Skeletal muscle tissue (tissue), 4 donors: ENCODE results near the gene TBL3. TPM values are rescaled to one million over a fixed set of nuclear protein-coding genes. Genes with fewer than 3 reads are reported as not detected.

Experiments
- H3K27ac ChIP-seq: one replicate; pipeline ENCODE4 v1.7.0; 2013; ENCODE audit warnings: mild to moderate bottlenecking, low read depth, low read length, inconsistent platforms
- H3K27me3 ChIP-seq, 3 donors: one replicate each; pipeline ENCODE4 v1.7.0; 2013; ENCODE audit warnings: low read length in 3 of 3; ENCODE audit not compliant: control insufficient read depth in 3 of 3, insufficient read depth in 3 of 3
- H3K36me3 ChIP-seq, 3 donors: one replicate each; pipeline ENCODE4 v1.7.0; 2013; ENCODE audit warnings: low read length in 3 of 3; ENCODE audit not compliant: control insufficient read depth in 3 of 3, insufficient read depth in 3 of 3
- H3K4me1 ChIP-seq, 3 donors: one replicate each; pipeline ENCODE4 v1.7.0; 2013; ENCODE audit warnings: low read length in 3 of 3, mild to moderate bottlenecking in 3 of 3; ENCODE audit not compliant: control insufficient read depth in 3 of 3, insufficient read depth in 3 of 3
- H3K4me3 ChIP-seq, 3 donors: one replicate each; pipeline ENCODE4 v1.7.0; 2013; ENCODE audit warnings: low read length in 3 of 3
- H3K9ac ChIP-seq, 3 donors: one replicate each; pipeline ENCODE4 v1.7.0; 2013; ENCODE audit warnings: low read length in 3 of 3, mild to moderate bottlenecking in 3 of 3, moderate library complexity in 2 of 3, low read depth in 1 of 3
- H3K9me3 ChIP-seq, 3 donors: one replicate each; pipeline ENCODE4 v1.7.0; 2013; ENCODE audit warnings: low read length in 3 of 3; ENCODE audit not compliant: control insufficient read depth in 3 of 3
- total RNA-seq: library from RNA; depleted of rRNA; stranded (reverse); fragments of >200 nt; gene quantifications from one replicate; pipeline ENCODE4 v1.2.3, GENCODE V29; 2014
- donor health status: Osteomylitis.

TBL3 gene
- total RNA-seq, 1 donor from 2014 or later = 18.8 TPM

DNA sequence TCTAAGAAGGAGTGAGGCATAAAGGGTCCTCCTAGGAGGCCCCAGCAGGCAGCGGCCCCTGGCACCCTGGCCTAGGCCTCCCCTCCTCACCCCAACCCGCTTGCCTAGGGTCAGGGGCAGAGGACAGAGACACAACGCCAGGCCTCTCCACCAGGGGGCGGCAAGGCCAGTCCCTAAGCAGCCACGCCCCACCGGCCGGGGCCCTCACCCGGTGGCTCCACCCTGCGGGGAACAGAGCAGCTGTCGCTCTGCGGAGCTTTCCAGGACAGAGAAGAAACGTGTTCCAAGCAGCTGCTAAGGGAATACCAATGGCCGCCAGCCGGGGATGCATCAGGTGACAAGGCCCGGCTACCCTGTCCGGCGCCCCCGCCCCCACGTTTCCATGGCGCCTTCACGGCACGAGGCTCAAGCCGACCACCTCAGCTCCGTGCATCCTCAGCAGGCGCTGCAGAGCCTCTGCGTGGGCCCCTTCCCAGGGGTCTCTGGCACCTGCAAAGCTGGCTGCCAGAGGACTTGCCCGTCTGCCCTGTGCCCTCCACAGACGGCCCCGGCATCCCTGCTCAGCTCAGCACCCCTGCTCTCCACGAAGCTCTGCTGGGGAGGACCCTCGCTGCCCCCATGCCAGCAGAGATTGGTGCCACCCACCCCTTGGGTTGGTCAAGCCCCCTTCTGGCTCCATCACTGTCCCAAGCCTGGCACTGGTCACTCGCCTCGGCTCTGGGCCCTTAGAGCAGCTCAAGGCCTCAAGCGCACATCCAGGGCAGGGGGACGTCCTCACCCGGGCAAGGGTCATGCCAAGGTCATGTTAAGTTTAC is 32.2 kb downstream of the TBL3 start:
- H3K9me3 ChIP-seq = no peaks in the 10 kb centered on the region
- peaks cover 27 to 37% (median 28%) of the 10 kb centered on the region in 3 donors for H3K36me3 ChIP-seq
- peak overlapping the region; percentile 23 to 67 (median 42) for H3K4me3 ChIP-seq
- peak overlapping the region; percentile 10 to 71 (median 64) for H3K9ac ChIP-seq
- peak overlapping the region; percentile 79 for H3K27ac ChIP-seq
- H3K27me3 ChIP-seq = no peaks in the 10 kb centered on the region
- H3K4me1 ChIP-seq = peaks cover 57 to 59% (median 59%) of the 10 kb centered on the region in 3 donors

DNA sequence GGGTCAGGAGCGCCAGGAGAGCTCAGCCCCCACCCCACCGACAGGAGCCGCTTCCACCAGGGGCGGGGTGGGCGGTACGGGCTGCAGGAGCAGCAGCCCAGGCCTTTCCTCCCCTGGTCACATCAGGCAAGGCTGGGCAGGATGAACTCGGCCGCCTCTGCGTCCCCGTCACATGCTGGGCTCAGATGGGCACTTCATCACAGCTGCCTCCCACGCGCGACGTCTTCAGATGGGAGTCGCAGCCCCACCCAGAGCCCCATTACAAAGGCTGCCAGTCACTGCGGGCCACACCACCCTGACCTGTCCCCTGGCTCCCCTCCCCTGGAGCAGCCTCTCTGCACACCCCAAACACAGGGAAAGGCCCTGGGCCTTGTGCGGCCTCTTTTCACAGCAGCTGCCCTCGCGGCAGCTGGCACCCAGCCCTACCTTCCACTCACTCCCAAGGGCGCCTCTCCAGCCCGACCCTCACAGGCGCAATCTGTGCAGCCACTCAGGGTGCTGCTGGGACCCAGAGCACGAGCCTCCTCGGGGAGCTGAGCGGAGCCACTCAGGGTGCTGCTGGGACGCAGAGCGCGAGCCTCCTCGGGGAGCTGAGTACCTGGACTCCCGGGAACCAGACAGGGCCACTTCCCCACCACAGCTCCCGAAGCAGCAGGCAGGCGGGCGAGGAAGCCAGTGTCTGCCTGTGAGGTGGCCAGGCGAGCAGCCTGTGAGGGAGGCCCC is 33.1 kb downstream of the TBL3 start:
- Histone ChIP-seq H3K27me3 (no peaks in the 10 kb centered on the region), H3K4me3 (no peak overlapping the region), H3K36me3 (peaks cover 23 to 29% (median 24%) of the 10 kb centered on the region in 3 donors), H3K27ac (no peak overlapping the region), H3K4me1 (peaks cover 59 to 62% (median 59%) of the 10 kb centered on the region in 3 donors), H3K9me3 (no peaks in the 10 kb centered on the region), H3K9ac (peak overlapping the region; percentile 13 to 71 (median 64))

DNA sequence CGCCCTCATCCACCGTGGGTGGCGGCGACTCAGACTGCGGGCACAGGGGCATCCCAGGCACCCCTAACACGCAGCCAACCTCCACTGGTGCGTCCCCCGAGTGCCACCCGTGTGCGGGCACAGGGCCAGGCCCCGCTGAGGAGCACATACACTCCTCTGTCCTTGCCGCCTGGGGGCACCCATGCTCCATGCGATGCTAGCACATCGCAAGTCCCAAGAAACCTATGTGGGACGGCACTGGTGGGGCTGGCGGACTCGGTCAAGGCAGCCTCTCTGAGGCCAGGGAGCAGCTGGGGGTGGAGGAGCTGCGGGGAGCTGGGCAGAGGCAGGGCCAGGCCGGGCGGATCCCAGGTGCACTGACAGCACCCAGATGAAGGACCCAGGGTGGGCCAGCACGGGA is 33.8 kb downstream of the TBL3 start:
- H3K36me3 ChIP-seq = peaks cover 18 to 27% (median 19%) of the 10 kb centered on the region in 3 donors
- peak overlapping the region; percentile 13 to 62 (median 50) for H3K9ac ChIP-seq
- H3K4me1 ChIP-seq = peaks cover 64 to 69% (median 66%) of the 10 kb centered on the region in 3 donors
- H3K27ac ChIP-seq = no peak overlapping the region
- no peak overlapping the region for H3K4me3 ChIP-seq
- no peaks in the 10 kb centered on the region for H3K27me3 ChIP-seq
- H3K9me3 ChIP-seq = no peaks in the 10 kb centered on the region

DNA sequence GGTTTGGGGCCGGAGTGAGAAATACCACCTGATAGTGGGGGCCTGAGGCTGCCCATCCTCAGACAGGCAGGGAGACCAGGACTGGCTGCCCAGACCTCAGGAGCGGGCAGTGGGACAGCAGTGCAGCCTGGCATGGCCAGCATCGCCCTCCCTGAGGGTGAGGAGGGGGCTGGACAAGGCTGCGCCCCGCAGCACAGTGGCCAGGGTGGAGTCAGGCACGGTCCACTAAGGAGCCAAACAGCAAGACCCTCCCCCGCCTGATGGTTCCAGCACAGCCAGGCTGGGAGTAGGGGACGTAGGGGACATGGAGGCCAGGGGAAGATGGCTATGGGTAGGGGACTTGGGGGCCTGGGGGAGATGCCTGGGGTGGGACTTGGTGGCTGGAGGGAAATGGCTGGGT is 34.5 kb downstream of the TBL3 start:
- Histone ChIP-seq H3K9ac (peak overlapping the region in 2 of 3 donors; percentile 13 to 62), H3K9me3 (no peaks in the 10 kb centered on the region), H3K27ac (no peak overlapping the region), H3K4me1 (peaks cover 64 to 71% (median 66%) of the 10 kb centered on the region in 3 donors), H3K4me3 (no peak overlapping the region), H3K27me3 (no peaks in the 10 kb centered on the region), H3K36me3 (peaks cover 12 to 21% (median 14%) of the 10 kb centered on the region in 3 donors)

DNA sequence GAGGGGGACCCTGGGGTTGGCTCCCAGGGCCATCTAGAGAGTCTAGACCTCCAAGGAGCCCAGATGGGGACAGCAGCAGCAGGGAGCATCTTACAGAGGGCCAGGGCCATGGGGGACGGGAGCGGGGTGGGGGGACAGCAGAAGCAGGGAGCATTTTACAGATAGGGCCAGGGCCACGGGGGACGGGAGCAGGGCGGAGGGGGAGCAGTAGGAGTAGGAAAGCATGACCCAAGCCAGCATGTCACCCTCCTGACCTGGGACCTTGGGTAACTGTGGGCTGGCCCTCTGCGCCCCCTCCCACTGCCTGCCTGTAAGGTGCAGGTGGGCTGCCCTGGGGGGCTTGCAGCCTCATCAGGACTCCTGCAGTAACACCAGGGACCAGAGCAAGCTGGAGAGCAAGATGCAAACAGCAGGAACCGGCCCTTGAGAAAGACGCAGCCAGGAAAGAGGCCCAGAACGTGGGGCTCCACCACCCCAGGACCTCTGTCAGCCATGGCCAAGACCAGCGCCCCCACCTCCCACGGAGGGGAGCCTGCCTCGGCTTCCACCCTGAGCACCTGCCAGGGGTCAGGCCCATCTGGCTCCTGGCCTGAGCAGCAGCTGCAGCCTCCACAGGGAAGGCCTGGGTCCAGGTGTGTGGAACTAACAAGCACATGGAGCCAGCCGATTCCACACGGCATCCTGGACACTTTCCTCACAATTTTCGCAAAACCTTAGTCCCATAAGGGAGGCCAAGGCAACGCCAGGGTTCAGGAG is 35.4 kb downstream of the TBL3 start:
- peak overlapping the region; percentile 45 to 83 (median 78) for H3K4me3 ChIP-seq
- peak overlapping the region; percentile 12 for H3K27ac ChIP-seq
- peaks cover 3 to 12% (median 6%) of the 10 kb centered on the region in 3 donors for H3K36me3 ChIP-seq
- H3K9me3 ChIP-seq = no peaks in the 10 kb centered on the region
- peaks cover 64 to 71% (median 66%) of the 10 kb centered on the region in 3 donors for H3K4me1 ChIP-seq
- H3K9ac ChIP-seq = peak overlapping the region; percentile 48 to 86 (median 71)
- H3K27me3 ChIP-seq = no peaks in the 10 kb centered on the region

DNA sequence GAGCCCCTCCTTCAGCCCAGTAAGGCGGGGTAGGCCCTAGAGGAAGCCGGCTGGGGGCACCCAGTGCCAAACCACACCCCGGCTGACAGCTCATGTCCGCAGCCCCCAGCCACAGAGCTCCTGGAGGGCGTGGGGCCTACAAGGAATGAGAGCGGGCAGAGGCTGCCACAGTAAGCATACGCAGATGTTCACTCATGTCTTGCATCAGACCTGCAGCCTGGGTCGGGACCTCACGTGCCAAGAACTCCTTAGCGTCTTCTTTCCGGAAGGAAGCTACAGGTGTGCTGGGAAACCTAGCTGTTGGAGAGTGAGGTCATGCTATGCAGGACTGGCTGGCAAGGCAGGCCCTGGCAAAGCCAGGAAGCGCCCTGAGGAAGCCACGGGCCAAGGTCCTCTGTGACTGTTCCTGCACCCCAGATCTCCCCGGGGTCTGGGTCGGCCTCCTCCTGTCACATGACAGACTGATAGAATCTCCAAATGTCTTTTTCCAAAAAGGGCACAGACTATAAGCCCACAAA is 36.2 kb downstream of the TBL3 start:
- peaks cover 0 to 5% (median 4%) of the 10 kb centered on the region in 3 donors for H3K36me3 ChIP-seq
- H3K9ac ChIP-seq = peak overlapping the region; percentile 73 to 86 (median 80)
- peak overlapping the region; percentile 52 to 83 (median 78) for H3K4me3 ChIP-seq
- no peaks in the 10 kb centered on the region for H3K9me3 ChIP-seq
- H3K4me1 ChIP-seq = peaks cover 64 to 71% (median 66%) of the 10 kb centered on the region in 3 donors
- peak overlapping the region; percentile 12 for H3K27ac ChIP-seq
- no peaks in the 10 kb centered on the region for H3K27me3 ChIP-seq

DNA sequence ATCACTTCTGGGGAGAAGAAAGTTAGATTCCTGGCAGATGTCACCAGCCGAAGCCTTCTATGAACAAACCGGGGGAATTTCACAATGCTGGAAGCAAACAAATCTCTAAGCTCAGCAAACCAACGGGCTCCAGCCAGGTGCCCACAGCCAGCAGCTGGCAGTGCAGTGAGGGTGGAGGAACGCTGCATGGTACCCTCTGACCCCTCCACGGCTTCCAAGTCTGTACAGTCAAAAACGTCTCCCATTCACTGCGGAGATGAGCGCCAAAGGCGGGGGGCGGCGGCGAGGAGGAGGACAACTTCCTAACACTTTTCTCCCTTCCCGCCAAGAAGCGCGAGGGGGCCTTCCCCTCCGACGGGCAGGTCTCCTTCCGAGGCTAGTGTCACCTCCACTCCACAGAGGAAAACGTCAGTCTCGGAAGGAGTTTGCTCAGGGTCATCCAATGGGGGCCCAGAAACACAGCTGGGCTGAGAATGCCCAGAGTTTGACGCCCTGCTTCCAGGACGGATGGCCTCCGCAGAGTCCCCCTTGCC is 36.8 kb downstream of the TBL3 start:
- Histone ChIP-seq H3K9me3 (no peaks in the 10 kb centered on the region), H3K4me1 (peaks cover 58 to 64% (median 60%) of the 10 kb centered on the region in 3 donors), H3K27ac (peak overlapping the region; percentile 82), H3K27me3 (no peaks in the 10 kb centered on the region), H3K9ac (peak overlapping the region; percentile 73 to 86 (median 80)), H3K4me3 (peak overlapping the region; percentile 78 to 83 (median 81)), H3K36me3 (peaks cover 0 to 4% (median 2%) of the 10 kb centered on the region in 3 donors)

DNA sequence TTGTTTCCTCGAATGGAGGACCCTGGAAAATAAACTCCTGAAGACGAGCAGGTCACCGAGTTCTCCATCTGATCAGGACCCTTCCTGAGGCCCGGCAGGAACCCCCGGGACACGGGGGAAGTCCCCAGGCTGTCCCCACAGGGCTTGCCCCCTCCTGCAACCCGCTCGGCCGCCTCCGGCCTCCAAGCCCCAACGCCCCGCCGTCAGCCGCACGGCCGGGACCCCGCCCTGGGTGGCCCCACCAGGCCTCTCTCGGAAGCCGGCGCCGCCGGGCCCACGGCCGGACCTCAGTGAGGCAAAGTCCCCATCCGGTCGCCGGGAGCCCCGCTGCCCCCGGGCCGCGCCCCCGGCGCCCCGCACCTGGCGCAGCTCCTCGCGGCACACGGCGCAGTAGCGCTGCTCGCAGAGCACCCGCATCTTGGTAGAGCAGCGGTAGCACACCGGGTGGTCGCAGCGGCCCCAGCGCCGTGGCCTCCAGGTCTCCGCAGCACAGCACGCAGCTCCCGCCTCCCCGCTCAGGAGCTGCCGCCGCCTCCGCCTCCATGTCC is 37.4 kb downstream of the TBL3 start:
- no peaks in the 10 kb centered on the region for H3K27me3 ChIP-seq
- no peaks in the 10 kb centered on the region for H3K9me3 ChIP-seq
- peak overlapping the region; percentile 73 to 86 (median 80) for H3K9ac ChIP-seq
- H3K4me1 ChIP-seq = peaks cover 53 to 59% (median 56%) of the 10 kb centered on the region in 3 donors
- peak overlapping the region; percentile 78 to 83 (median 81) for H3K4me3 ChIP-seq
- H3K36me3 ChIP-seq = peaks cover 0 to 4% (median 2%) of the 10 kb centered on the region in 3 donors
- H3K27ac ChIP-seq = peak overlapping the region; percentile 82
